Peyer's patch (tissue), 4 donors: ENCODE data around the gene KBTBD3.

Experiments
- CTCF ChIP-seq, 6 experiments: fragments of 450-650 bp in 4 of 6; fragments of 200-600 bp in 2 of 6; sonication (generic) in 1 of 6; IDR thresholded peaks; one replicate each; pipeline ENCODE4 v1.5.1; 2017 to 2019; ENCODE audit warnings: antibody characterized with exemption in 6 of 6, mild to moderate bottlenecking in 3 of 6, moderate library complexity in 1 of 6
- POLR2A ChIP-seq, 2 donors: fragments of 450-650 bp; IDR thresholded peaks; one replicate each; pipeline ENCODE4 v1.5.1; 2017; ENCODE audit warnings: antibody characterized with exemption in 2 of 2, mild to moderate bottlenecking in 2 of 2, moderate library complexity in 2 of 2

DNA sequence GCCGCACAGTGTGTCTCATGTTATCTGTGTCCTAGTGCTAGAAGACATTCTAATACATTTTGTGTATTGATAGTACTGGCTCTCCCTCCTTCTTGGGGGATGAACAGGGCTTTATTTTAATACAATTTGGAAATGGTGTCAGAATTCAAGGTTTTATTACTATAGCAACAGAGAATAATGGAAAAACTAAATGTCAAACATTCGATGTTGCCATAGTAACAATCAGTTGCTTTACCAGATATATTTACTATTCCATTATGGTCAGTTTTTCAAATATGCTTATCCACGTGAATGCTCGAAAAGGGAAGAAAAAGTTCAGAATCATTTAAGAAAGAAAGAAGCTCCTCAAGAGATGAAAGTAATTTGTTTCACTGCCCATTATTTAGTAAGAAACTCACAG lies 46.5 kb downstream of the KBTBD3 start:
- TF ChIP-seq CTCF (IDR thresholded peaks at IDR 0.05) (no peak), POLR2A (IDR thresholded peaks at IDR 0.05) (no peak)
